Measurements from ENCODE around the gene FCAMR.

The FCAMR gene

DNA sequence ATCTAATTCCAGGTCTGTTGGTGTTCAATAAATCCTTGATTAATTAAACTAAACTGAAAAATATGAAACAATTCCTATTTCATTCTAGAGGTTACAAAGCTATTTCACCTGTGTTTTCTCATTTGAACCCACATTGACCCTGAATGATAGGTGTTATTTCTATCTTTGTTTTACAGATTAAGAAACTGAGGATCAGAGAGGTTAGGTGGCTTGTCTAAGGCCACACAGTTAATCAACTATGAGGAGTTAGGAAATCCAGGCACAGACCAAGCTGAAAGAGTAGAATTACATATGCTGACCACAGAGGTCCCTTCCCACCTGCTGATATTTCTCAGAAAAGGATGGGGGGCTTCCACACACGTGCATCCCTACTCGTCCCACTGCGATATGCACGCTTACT lies 24.5 kb downstream of the FCAMR start:
- Histone ChIP-seq H3K9me3 (ENCODE audit: control insufficient read depth, insufficient read depth, low read depth, low read length) (no peaks in the 10 kb centered on the region), H3K27ac (ENCODE audit: extremely low read depth, low read depth, low read length) (no peak overlapping the region), H3K4me3 (ENCODE audit: low read depth, low read length) (no peak overlapping the region), H3K4me1 (ENCODE audit: control insufficient read depth, insufficient read depth, low read length) (peaks cover 9% of the 10 kb centered on the region), H3K36me3 (ENCODE audit: control insufficient read depth in 2 of 2, insufficient read depth in 1 of 2, low read length in 2 of 2) (no peaks in the 10 kb centered on the region)
- POLR2A ChIA-PET, result no interaction called here
- TF ChIP-seq, protein P1, sequence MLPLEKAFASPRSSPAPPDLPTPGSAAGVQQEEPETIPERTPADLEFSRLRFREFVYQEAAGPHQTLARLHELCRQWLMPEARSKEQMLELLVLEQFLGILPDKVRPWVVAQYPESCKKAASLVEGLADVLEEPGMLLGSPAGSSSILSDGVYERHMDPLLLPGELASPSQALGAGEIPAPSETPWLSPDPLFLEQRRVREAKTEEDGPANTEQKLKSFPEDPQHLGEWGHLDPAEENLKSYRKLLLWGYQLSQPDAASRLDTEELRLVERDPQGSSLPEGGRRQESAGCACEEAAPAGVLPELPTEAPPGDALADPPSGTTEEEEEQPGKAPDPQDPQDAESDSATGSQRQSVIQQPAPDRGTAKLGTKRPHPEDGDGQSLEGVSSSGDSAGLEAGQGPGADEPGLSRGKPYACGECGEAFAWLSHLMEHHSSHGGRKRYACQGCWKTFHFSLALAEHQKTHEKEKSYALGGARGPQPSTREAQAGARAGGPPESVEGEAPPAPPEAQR (tag by site-specific recombination; IDR thresholded peaks at IDR 0.05), result no peak
- TF ChIP-seq, protein P2, sequence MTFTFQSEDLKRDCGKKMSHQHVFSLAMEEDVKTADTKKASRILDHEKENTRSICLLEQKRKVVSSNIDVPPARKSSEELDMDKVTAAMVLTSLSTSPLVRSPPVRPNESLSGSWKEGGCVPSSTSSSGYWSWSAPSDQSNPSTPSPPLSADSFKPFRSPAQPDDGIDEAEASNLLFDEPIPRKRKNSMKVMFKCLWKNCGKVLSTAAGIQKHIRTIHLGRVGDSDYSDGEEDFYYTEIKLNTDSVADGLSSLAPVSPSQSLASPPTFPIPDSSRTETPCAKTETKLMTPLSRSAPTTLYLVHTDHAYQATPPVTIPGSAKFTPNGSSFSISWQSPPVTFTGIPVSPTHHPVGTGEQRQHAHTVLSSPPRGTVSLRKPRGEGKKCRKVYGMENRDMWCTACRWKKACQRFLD (tag by site-specific recombination; IDR thresholded peaks at IDR 0.05), result no peak
- CTCF ChIA-PET, result interaction anchor here (0.6 to 3.3 kb wide), 3 partner anchors 9 to 33 kb away, joined by 3 to 9 read pairs (median 9); no protein-coding TSS in a partner anchor

DNA sequence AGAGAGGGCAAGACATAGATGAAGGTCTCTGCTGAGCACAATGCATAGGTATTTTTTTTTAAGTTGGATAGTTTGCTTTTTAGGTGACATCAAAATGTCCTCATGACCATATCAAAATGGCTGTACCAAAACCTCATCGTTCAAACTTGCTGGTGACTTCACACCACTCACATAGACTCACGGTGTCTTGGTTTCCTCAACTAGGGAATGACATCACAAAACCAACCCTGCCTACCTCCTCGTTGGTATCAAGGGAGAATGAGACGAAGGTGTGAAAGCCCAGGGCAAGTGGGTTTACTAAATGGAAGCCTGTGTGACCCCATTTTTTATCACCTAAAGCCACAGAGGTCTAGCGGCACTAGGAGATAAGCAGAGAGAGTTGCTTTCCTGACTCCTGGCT lies 25.6 kb downstream of the FCAMR start:
- H3K4me1 ChIP-seq (ENCODE audit: control insufficient read depth, insufficient read depth, low read length), result peaks cover 9% of the 10 kb centered on the region
- no peaks in the 10 kb centered on the region for H3K36me3 ChIP-seq (ENCODE audit: control insufficient read depth in 2 of 2, insufficient read depth in 1 of 2, low read length in 2 of 2)
- POLR2A ChIA-PET, result no interaction called here
- H3K9me3 ChIP-seq (ENCODE audit: control insufficient read depth, insufficient read depth, low read depth, low read length), result no peaks in the 10 kb centered on the region
- H3K27ac ChIP-seq (ENCODE audit: extremely low read depth, low read depth, low read length), result no peak overlapping the region
- TF ChIP-seq SP3 (tag by site-specific recombination; IDR thresholded peaks at IDR 0.05) (no peak), ZNF169 (tag by site-specific recombination; IDR thresholded peaks at IDR 0.05) (no peak), ZNF776 (tag by site-specific recombination; IDR thresholded peaks at IDR 0.05; ENCODE audit: borderline replicate concordance) (no peak), ZNF747 (tag by site-specific recombination; IDR thresholded peaks at IDR 0.05) (no peak), SCRT1 (tag by site-specific recombination; IDR thresholded peaks at IDR 0.05; ENCODE audit: borderline replicate concordance) (no peak), ZNF214 (tag by site-specific recombination; IDR thresholded peaks at IDR 0.05; ENCODE audit: borderline replicate concordance) (no peak), ZBTB8A (tag by site-specific recombination; IDR thresholded peaks at IDR 0.05) (no peak), ZNF391 (tag by site-specific recombination; IDR thresholded peaks at IDR 0.05; ENCODE audit: borderline replicate concordance, low read depth) (no peak)
- TF ChIP-seq, protein P3, sequence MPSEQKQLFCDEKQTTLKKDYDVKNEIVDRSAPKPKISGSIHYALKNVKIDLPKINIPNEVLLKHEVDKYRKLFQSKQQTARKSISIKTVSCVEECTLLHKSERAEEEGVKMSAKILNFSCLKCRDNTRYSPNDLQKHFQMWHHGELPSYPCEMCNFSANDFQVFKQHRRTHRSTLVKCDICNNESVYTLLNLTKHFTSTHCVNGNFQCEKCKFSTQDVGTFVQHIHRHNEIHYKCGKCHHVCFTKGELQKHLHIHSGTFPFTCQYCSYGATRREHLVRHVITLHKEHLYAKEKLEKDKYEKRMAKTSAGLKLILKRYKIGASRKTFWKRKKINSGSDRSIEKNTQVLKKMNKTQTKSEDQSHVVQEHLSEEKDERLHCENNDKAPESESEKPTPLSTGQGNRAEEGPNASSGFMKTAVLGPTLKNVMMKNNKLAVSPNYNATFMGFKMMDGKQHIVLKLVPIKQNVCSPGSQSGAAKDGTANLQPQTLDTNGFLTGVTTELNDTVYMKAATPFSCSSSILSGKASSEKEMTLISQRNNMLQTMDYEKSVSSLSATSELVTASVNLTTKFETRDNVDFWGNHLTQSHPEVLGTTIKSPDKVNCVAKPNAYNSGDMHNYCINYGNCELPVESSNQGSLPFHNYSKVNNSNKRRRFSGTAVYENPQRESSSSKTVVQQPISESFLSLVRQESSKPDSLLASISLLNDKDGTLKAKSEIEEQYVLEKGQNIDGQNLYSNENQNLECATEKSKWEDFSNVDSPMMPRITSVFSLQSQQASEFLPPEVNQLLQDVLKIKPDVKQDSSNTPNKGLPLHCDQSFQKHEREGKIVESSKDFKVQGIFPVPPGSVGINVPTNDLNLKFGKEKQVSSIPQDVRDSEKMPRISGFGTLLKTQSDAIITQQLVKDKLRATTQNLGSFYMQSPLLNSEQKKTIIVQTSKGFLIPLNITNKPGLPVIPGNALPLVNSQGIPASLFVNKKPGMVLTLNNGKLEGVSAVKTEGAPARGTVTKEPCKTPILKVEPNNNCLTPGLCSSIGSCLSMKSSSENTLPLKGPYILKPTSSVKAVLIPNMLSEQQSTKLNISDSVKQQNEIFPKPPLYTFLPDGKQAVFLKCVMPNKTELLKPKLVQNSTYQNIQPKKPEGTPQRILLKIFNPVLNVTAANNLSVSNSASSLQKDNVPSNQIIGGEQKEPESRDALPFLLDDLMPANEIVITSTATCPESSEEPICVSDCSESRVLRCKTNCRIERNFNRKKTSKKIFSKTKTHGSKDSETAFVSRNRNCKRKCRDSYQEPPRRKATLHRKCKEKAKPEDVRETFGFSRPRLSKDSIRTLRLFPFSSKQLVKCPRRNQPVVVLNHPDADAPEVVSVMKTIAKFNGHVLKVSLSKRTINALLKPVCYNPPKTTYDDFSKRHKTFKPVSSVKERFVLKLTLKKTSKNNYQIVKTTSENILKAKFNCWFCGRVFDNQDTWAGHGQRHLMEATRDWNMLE (tag by site-specific recombination; conservative IDR thresholded peaks at IDR 0.05; ENCODE audit: low read depth), result no peak
- CTCF ChIA-PET, result interaction anchor here (1.1 to 3.3 kb wide), 3 partner anchors 8 to 105 kb away, joined by 3 to 9 read pairs (median 9); no protein-coding TSS in a partner anchor
- no peak overlapping the region for H3K4me3 ChIP-seq (ENCODE audit: low read depth, low read length)

DNA sequence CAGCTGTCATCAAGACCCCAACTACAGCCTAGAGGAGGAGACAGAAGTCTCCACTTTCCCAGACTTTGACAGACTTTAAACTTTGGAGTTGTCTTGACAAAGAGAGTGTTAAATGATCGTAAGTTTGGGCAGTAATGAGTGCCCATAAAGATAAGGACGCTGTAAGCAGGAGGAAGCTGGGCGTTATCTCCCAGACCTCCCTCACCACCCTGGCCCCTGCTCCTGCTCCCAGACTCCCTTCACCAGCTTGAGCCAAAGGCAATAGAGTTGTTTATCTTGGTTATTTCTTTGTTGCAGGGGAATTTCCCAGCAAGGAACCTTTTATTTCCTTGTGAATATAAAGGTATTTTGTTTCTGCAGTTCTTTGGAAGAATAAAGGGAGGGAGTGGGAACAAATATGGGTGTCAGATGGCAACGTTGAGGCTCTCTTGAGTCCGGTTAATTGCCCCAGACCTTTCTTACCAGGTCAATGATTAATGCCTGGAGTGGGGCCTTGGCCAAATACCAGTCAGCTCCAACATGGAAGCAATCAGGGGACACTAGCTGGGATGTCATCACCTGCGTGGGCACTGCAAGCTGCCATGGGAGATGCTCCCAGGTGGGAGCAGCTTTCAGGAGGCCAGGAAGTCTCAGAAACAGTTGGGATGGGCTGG lies 28.4 kb downstream of the FCAMR start:
- H3K4me3 ChIP-seq (ENCODE audit: low read depth, low read length), result no peak overlapping the region
- ChIA-PET POLR2A (no interaction called here), CTCF (interaction anchor here (0.8 to 1.2 kb wide), 2 partner anchors 10 to 53 kb away, joined by 3 read pairs; no protein-coding TSS in a partner anchor)
- no peaks in the 10 kb centered on the region for H3K36me3 ChIP-seq (ENCODE audit: control insufficient read depth in 2 of 2, insufficient read depth in 1 of 2, low read length in 2 of 2)
- peaks cover 9% of the 10 kb centered on the region for H3K4me1 ChIP-seq (ENCODE audit: control insufficient read depth, insufficient read depth, low read length)
- H3K9me3 ChIP-seq (ENCODE audit: control insufficient read depth, insufficient read depth, low read depth, low read length), result no peaks in the 10 kb centered on the region
- H3K27ac ChIP-seq (ENCODE audit: extremely low read depth, low read depth, low read length), result no peak overlapping the region; the same call in 1 of the 2 replicates
- TF ChIP-seq ZBTB8A (tag by site-specific recombination; IDR thresholded peaks at IDR 0.05) (peak; percentile 33; the same call in 1 of the 2 replicates), OSR2 (tag by site-specific recombination; IDR thresholded peaks at IDR 0.05) (peak; percentile 78), ZNF830 (tag by site-specific recombination; IDR thresholded peaks at IDR 0.05; ENCODE audit: low read depth) (no peak), KLF1 (tag by site-specific recombination; IDR thresholded peaks at IDR 0.05) (peak; percentile 66), FEZF1 (tag by site-specific recombination; IDR thresholded peaks at IDR 0.05) (peak; percentile 66), ZEB2 (tag by site-specific recombination; IDR thresholded peaks at IDR 0.05) (no peak), SCRT1 (tag by site-specific recombination; IDR thresholded peaks at IDR 0.05; ENCODE audit: borderline replicate concordance) (no peak), IKZF3 (tag by site-specific recombination; IDR thresholded peaks at IDR 0.05) (peak; percentile 38; the same call in 1 of the 2 replicates), ZNF561 (tag by site-specific recombination; IDR thresholded peaks at IDR 0.05; ENCODE audit: borderline replicate concordance) (peak; percentile 43; the same call in 1 of the 2 replicates), ZNF544 (tag by site-specific recombination; IDR thresholded peaks at IDR 0.05) (no peak), ZNF292 (tag by site-specific recombination; IDR thresholded peaks at IDR 0.05; ENCODE audit: borderline replicate concordance, low read depth) (no peak), ZNF398 (tag by site-specific recombination; IDR thresholded peaks at IDR 0.05) (no peak)

Data from HEK293 (cell line).